WTC11 (cell line): ENCODE measurements around the gene PLAAT5. TPM values are rescaled to one million over a fixed set of nuclear protein-coding genes. Genes with fewer than 3 reads are reported as not detected.

Experiments
- ATAC-seq: fragments of 200-7000 bp; cut with Tn5 transposase; 2 replicates; pipeline ENCODE4 v1.10.0; 2021; ENCODE audit warnings: mild to moderate bottlenecking, moderate library complexity
- CTCF ChIA-PET: fragments of 300-600 bp; sonication (Branson Sonifier 250); formaldehyde crosslinking; loops from one replicate; lab custom pipeline; 2021; ENCODE audit warnings: antibody characterized with exemption; lab: Charles Lee
- POLR2A ChIA-PET: fragments of 350-600 bp; sonication (Branson Sonifier 250); formaldehyde crosslinking; loops from one replicate; lab custom pipeline; 2021; ENCODE audit warnings: antibody characterized with exemption; lab: Charles Lee
- DNase-seq: peaks from one replicate; pipeline ENCODE4 v3.0.0; 2021; ENCODE audit warnings: low spot score
- H3K27ac Mint-ChIP-seq: 2 replicates; pipeline ENCODE4 v1.8.0; 2021; ENCODE audit warnings: mixed read lengths
- H3K27me3 Mint-ChIP-seq: 2 replicates; pipeline ENCODE4 v1.8.0; 2021; ENCODE audit warnings: low read depth, mild to moderate bottlenecking, moderate library complexity, mixed read lengths
- H3K36me3 Mint-ChIP-seq: 2 replicates; pipeline ENCODE4 v1.8.0; 2021; ENCODE audit warnings: mixed read lengths
- H3K4me1 Mint-ChIP-seq: 2 replicates; pipeline ENCODE4 v1.8.0; 2022; ENCODE audit warnings: mixed read lengths
- H3K4me3 Mint-ChIP-seq: 2 replicates; pipeline ENCODE4 v1.8.0; 2021; ENCODE audit warnings: mild to moderate bottlenecking, moderate library complexity, mixed read lengths
- H3K9me3 Mint-ChIP-seq: 2 replicates; pipeline ENCODE4 v1.8.0; 2021; ENCODE audit warnings: mixed read lengths
- AFF4 ChIP-seq: sonication (generic); formaldehyde crosslinking; IDR thresholded peaks from 2 replicates; pipeline ENCODE4 v1.8.1; 2023; ENCODE audit warnings: mild to moderate bottlenecking, missing genetic modification reagents, borderline replicate concordance
- AR ChIP-seq: fragments of 250-450 bp; sonication (Bioruptor Pico); IDR thresholded peaks from 2 replicates; pipeline ENCODE4 v1.9.0; 2021; ENCODE audit warnings: mild to moderate bottlenecking
- ARID4B ChIP-seq: sonication (generic); formaldehyde crosslinking; IDR thresholded peaks from 2 replicates; pipeline ENCODE4 v1.8.0; 2023; ENCODE audit warnings: missing genetic modification reagents, mild to moderate bottlenecking, borderline replicate concordance
- E2F1 ChIP-seq: sonication (generic); formaldehyde crosslinking; IDR thresholded peaks from 2 replicates; pipeline ENCODE4 v1.8.0; 2022; ENCODE audit warnings: mild to moderate bottlenecking, missing genetic modification reagents
- ELF4 ChIP-seq: sonication (generic); formaldehyde crosslinking; IDR thresholded peaks from 2 replicates; pipeline ENCODE4 v1.8.1; 2022; ENCODE audit warnings: low read depth, mild to moderate bottlenecking, moderate library complexity, missing genetic modification reagents
- GRHL2 ChIP-seq: fragments of 250-450 bp; sonication (Bioruptor Pico); IDR thresholded peaks from 2 replicates; pipeline ENCODE4 v1.8.0; 2022; ENCODE audit warnings: mild to moderate bottlenecking, moderate library complexity; ENCODE audit not compliant: insufficient replicate concordance, severe bottlenecking
- IRF2 ChIP-seq: sonication (generic); formaldehyde crosslinking; IDR thresholded peaks from 2 replicates; pipeline ENCODE4 v1.8.0; 2022; ENCODE audit warnings: low read depth, missing genetic modification reagents, borderline replicate concordance
- MLX ChIP-seq: sonication (generic); formaldehyde crosslinking; IDR thresholded peaks from 2 replicates; pipeline ENCODE4 v1.8.1; 2023; ENCODE audit warnings: mild to moderate bottlenecking, missing genetic modification reagents, moderate library complexity
- NR2C2 ChIP-seq: sonication (generic); formaldehyde crosslinking; IDR thresholded peaks from 2 replicates; pipeline ENCODE4 v1.8.0; 2022; ENCODE audit warnings: mild to moderate bottlenecking, missing genetic modification reagents
- PRDM15 ChIP-seq: sonication (generic); formaldehyde crosslinking; IDR thresholded peaks from 2 replicates; pipeline ENCODE4 v1.8.0; 2022; ENCODE audit warnings: missing genetic modification reagents
- PRRX2 ChIP-seq: fragments of 250-450 bp; sonication (Bioruptor Pico); IDR thresholded peaks from 2 replicates; pipeline ENCODE4 v1.8.0; 2021; ENCODE audit warnings: mild to moderate bottlenecking
- ZNF219 ChIP-seq: sonication (generic); formaldehyde crosslinking; IDR thresholded peaks from 2 replicates; pipeline ENCODE4 v1.8.0; 2023; ENCODE audit warnings: missing genetic modification reagents, mild to moderate bottlenecking, borderline replicate concordance
- ZNF423 ChIP-seq: fragments of 250-450 bp; sonication (Bioruptor Pico); IDR thresholded peaks from 2 replicates; pipeline ENCODE4 v2.1.2; 2022; ENCODE audit warnings: mild to moderate bottlenecking, moderate library complexity
- ZNF532 ChIP-seq: fragments of 250-450 bp; sonication (Bioruptor Pico); IDR thresholded peaks from 2 replicates; pipeline ENCODE4 v1.9.0; 2021; ENCODE audit warnings: mild to moderate bottlenecking, borderline replicate concordance
- total RNA-seq: library from RNA; stranded (reverse); gene quantifications from 3 replicates; pipeline ENCODE4 v1.2.3, GENCODE V29; 2021

PLAAT5 gene
- total RNA-seq, 1 experiment from 2014 or later = 23.0 TPM

GRCh38 chr11:63488789-63489188, 2.2 kb downstream of the PLAAT5 start (continued):
- TF ChIP-seq NR2C2 (CRISPR knock-in tag) (no peak), MLX (CRISPR knock-in tag) (no peak), PRRX2 (CRISPR knock-in tag) (no peak), ZNF423 (no peak)

GRCh38 chr11:63485777-63486176, 5.2 kb downstream of the PLAAT5 start:
- ATAC-seq = no peak
- no peak for DNase-seq
- Mint-ChIP-seq H3K36me3 (peaks cover 48% of the 10 kb centered on the region), H3K27me3 (peaks cover 4% of the 10 kb centered on the region; the same call in 1 of the 2 replicates), H3K27ac (no peak overlapping the region), H3K4me1 (peaks cover 33% of the 10 kb centered on the region), H3K9me3 (peaks cover 44% of the 10 kb centered on the region), H3K4me3 (no peak overlapping the region)
- ChIA-PET POLR2A (no interaction called here), CTCF (no interaction called here)
- TF ChIP-seq ZNF219 = no peak
- no peak for TF ChIP-seq AFF4
- no peak for TF ChIP-seq AR (CRISPR knock-in tag)
- TF ChIP-seq E2F1 = no peak
- TF ChIP-seq ZNF532 (CRISPR knock-in tag) = no peak
- TF ChIP-seq ARID4B (CRISPR knock-in tag) = no peak
- TF ChIP-seq IRF2 (CRISPR knock-in tag) = no peak
- TF ChIP-seq ELF4 (CRISPR knock-in tag) = no peak
- TF ChIP-seq GRHL2 (CRISPR knock-in tag) = no peak
- TF ChIP-seq ZNF423 = no peak
- TF ChIP-seq PRDM15 (CRISPR knock-in tag) = no peak
